Measurements from ENCODE around the gene PHC2. TPM values are rescaled to one million over a fixed set of nuclear protein-coding genes. Genes with fewer than 3 reads are reported as not detected.

Gene PHC2, protein sequence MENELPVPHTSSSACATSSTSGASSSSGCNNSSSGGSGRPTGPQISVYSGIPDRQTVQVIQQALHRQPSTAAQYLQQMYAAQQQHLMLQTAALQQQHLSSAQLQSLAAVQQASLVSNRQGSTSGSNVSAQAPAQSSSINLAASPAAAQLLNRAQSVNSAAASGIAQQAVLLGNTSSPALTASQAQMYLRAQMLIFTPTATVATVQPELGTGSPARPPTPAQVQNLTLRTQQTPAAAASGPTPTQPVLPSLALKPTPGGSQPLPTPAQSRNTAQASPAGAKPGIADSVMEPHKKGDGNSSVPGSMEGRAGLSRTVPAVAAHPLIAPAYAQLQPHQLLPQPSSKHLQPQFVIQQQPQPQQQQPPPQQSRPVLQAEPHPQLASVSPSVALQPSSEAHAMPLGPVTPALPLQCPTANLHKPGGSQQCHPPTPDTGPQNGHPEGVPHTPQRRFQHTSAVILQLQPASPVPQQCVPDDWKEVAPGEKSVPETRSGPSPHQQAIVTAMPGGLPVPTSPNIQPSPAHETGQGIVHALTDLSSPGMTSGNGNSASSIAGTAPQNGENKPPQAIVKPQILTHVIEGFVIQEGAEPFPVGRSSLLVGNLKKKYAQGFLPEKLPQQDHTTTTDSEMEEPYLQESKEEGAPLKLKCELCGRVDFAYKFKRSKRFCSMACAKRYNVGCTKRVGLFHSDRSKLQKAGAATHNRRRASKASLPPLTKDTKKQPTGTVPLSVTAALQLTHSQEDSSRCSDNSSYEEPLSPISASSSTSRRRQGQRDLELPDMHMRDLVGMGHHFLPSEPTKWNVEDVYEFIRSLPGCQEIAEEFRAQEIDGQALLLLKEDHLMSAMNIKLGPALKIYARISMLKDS
- polyA plus RNA-seq (34.7 to 101 TPM (median 51.7 TPM) in 3 replicates), polyA minus RNA-seq (30.3 to 158 TPM (median 46.7 TPM) in 3 replicates)
- polyA plus RNA-seq (2011; ENCODE audit: low read depth), result 9.3 TPM
- 52.3 and 70.5 TPM in 2 replicates for polyA plus RNA-seq (2011; cell fraction: cytosol; rRNA removed)
- 68.4 and 96.8 TPM in 2 replicates for polyA plus RNA-seq (2011; cell fraction: nucleus; rRNA removed)
- 27.0 and 85.4 TPM in 2 replicates for polyA plus RNA-seq (2012; ENCODE audit: low replicate concordance)
- 40.1 TPM for polyA minus RNA-seq (2011; cell fraction: cytosol; rRNA and poly(A)+ RNA removed)
- polyA minus RNA-seq (2011; cell fraction: nucleus; rRNA and poly(A)+ RNA removed), result 26.6 and 30.7 TPM in 2 replicates

DNA sequence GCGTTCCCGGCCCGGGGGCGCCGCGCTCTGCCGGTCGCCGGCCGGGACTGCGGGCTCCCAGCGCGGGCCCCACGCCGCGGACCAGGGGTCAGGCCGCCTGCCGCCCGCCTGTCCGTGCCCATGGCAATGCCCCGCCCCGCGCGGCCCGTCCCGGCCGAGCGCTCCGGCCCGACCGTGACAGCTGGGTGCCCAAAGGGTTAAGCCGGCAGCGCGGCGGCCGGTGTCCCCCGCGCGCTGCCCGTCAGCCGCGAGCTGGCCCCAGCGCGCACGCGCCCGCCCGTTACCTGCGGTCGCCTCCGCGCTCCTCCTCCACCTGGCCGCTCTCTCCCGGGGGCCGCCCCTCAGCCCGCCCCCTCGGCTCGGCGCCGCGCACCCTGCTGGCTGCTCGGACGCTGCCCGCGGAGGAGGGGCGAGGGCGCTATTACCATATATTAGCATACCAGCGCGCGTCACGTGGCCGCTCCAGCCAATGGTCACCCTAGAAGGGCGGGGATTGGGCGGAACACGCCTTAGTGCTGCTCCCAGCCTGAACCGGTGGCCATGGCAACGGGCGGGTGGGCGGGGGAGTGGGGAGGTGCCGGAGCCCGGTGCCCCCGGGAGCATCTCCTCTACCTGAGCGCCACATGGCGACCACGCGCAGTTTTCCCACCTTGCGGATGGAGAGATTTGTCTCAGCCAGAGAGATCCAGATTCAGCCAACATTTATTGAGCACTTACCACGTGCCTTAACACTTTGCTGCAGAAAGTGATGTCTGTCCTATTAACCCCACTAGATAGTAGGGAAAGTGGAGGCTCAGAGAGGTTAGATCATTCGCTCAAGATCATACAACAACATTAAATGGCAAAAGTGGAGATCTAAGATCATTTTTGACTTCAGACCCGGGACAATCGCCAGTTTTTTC, at the start of gene PHC2:
Gene PHC2, minus strand, starts transcription at position 404 of the 902 bp plus-strand sequence. CDS start 55,556 bp downstream, outside the sequence.
- H3K9ac ChIP-seq (ENCODE audit: control insufficient read depth, extremely low read depth, insufficient read depth, low read length), result peak within 1 kb of the TSS; percentile 73
- no peaks in the 10 kb centered on the region for H4K20me1 ChIP-seq (ENCODE audit: control insufficient read depth, extremely low read depth, insufficient read depth, low read length)
- no peaks in the 10 kb centered on the region for H3K9me1 ChIP-seq (ENCODE audit: control insufficient read depth, extremely low read depth, insufficient read depth, low read length)
- peaks cover 46% of the 10 kb centered on the region for H3K79me2 ChIP-seq (ENCODE audit: control insufficient read depth, insufficient read depth, low read length)
- no peaks in the 10 kb centered on the region for H3K27me3 ChIP-seq (ENCODE audit: control insufficient read depth, extremely low read depth, insufficient read depth, low read length)
- TF ChIP-seq EZH2 (IDR thresholded peaks at IDR 0.05; ENCODE audit: low read length), result no peak
- TF ChIP-seq, protein P1, sequence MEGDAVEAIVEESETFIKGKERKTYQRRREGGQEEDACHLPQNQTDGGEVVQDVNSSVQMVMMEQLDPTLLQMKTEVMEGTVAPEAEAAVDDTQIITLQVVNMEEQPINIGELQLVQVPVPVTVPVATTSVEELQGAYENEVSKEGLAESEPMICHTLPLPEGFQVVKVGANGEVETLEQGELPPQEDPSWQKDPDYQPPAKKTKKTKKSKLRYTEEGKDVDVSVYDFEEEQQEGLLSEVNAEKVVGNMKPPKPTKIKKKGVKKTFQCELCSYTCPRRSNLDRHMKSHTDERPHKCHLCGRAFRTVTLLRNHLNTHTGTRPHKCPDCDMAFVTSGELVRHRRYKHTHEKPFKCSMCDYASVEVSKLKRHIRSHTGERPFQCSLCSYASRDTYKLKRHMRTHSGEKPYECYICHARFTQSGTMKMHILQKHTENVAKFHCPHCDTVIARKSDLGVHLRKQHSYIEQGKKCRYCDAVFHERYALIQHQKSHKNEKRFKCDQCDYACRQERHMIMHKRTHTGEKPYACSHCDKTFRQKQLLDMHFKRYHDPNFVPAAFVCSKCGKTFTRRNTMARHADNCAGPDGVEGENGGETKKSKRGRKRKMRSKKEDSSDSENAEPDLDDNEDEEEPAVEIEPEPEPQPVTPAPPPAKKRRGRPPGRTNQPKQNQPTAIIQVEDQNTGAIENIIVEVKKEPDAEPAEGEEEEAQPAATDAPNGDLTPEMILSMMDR (optimal IDR thresholded peaks at IDR 0.05 in 1 of 3, IDR thresholded peaks at IDR 0.05 in 1 of 3, conservative IDR thresholded peaks at IDR 0.05 in 1 of 3; ENCODE audit: extremely low read depth in 1 of 3, insufficient read depth in 2 of 3, low read length in 3 of 3), result peak in 2 of 3 experiments; percentile 12 to 38
- FAIRE-seq (peak; percentile 9), DNase-seq (ENCODE audit: low read depth, low spot score) (peak; percentile 79)
- peaks cover 0 to 10% of the 10 kb centered on the region in 2 experiments for H3K36me3 ChIP-seq (ENCODE audit: control insufficient read depth in 2 of 2, extremely low read depth in 1 of 2, insufficient read depth in 2 of 2, low read length in 2 of 2)
- dilution Hi-C loops (cut with MboI; ENCODE audit: extremely low pct_ligation_motif_present, low sequenced_read_pairs), result no loop called here
- H3K4me3 ChIP-seq (ENCODE audit: control insufficient read depth in 2 of 3, extremely low read depth in 1 of 3, insufficient read depth in 2 of 3, low read depth in 1 of 3, low read length in 3 of 3), result peak within 1 kb of the TSS; percentile 68 to 83 (median 73)
- peaks cover 69% of the 10 kb centered on the region for H3K4me1 ChIP-seq (ENCODE audit: control insufficient read depth, extremely low read depth, insufficient read depth, low read length)
- H3K27ac ChIP-seq (ENCODE audit: control insufficient read depth, insufficient read depth, low read length), result peak within 1 kb of the TSS; percentile 41
- no peak within 1 kb of the TSS for H2AFZ ChIP-seq (ENCODE audit: control insufficient read depth, low read length)
- H3K9me3 ChIP-seq (ENCODE audit: control insufficient read depth, low read depth, low read length), result no peaks in the 10 kb centered on the region
- peak within 1 kb of the TSS; percentile 88 for H3K4me2 ChIP-seq (ENCODE audit: control insufficient read depth, extremely low read depth, insufficient read depth, low read depth, low read length)

DNA sequence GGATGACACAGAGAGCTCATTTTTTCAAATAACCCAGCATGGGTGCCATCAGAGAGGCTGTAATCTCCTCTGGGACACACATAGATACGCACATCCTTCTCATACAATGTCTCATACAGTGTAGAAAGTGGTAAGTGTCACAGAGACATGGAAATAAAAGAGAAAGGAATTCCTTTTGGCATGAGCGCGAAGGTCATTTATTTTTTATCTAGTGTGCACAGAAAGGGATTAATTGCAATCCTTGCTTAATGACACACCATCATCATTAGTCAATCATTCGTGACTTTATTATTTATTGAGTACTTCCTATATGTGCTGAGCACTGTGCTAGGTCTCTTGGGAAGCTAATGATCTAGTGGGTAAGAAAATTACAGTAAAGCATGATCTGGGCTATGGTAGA, 46.6 kb upstream of the PHC2 start:
- dilution Hi-C loops (cut with MboI; ENCODE audit: extremely low pct_ligation_motif_present, low sequenced_read_pairs), result no loop called here
- no peak for TF ChIP-seq EZH2 (IDR thresholded peaks at IDR 0.05; ENCODE audit: low read length)
- TF ChIP-seq, protein P1 (optimal IDR thresholded peaks at IDR 0.05 in 1 of 3, IDR thresholded peaks at IDR 0.05 in 1 of 3, conservative IDR thresholded peaks at IDR 0.05 in 1 of 3; ENCODE audit: extremely low read depth in 1 of 3, insufficient read depth in 2 of 3, low read length in 3 of 3), result no peak
- no peak overlapping the region for H3K4me3 ChIP-seq (ENCODE audit: control insufficient read depth in 2 of 3, extremely low read depth in 1 of 3, insufficient read depth in 2 of 3, low read depth in 1 of 3, low read length in 3 of 3)
- FAIRE-seq (no peak), DNase-seq (ENCODE audit: low read depth, low spot score) (no peak)
- H3K9ac ChIP-seq (ENCODE audit: control insufficient read depth, extremely low read depth, insufficient read depth, low read length), result no peak overlapping the region
- H3K4me1 ChIP-seq (ENCODE audit: control insufficient read depth, extremely low read depth, insufficient read depth, low read length), result no peaks in the 10 kb centered on the region
- H3K36me3 ChIP-seq (ENCODE audit: control insufficient read depth in 2 of 2, extremely low read depth in 1 of 2, insufficient read depth in 2 of 2, low read length in 2 of 2), result peaks cover 3 to 4% of the 10 kb centered on the region in 2 experiments
- no peaks in the 10 kb centered on the region for H3K9me3 ChIP-seq (ENCODE audit: control insufficient read depth, low read depth, low read length)
- no peaks in the 10 kb centered on the region for H3K9me1 ChIP-seq (ENCODE audit: control insufficient read depth, extremely low read depth, insufficient read depth, low read length)
- H2AFZ ChIP-seq (ENCODE audit: control insufficient read depth, low read length), result no peak overlapping the region
- H4K20me1 ChIP-seq (ENCODE audit: control insufficient read depth, extremely low read depth, insufficient read depth, low read length), result no peaks in the 10 kb centered on the region
- no peaks in the 10 kb centered on the region for H3K27me3 ChIP-seq (ENCODE audit: control insufficient read depth, extremely low read depth, insufficient read depth, low read length)
- H3K27ac ChIP-seq (ENCODE audit: control insufficient read depth, insufficient read depth, low read length), result no peak overlapping the region
- H3K79me2 ChIP-seq (ENCODE audit: control insufficient read depth, insufficient read depth, low read length), result peaks cover 16% of the 10 kb centered on the region
- no peak overlapping the region for H3K4me2 ChIP-seq (ENCODE audit: control insufficient read depth, extremely low read depth, insufficient read depth, low read depth, low read length)
